Endothelial cell (in vitro differentiated cells): ENCODE measurements around the gene KCNJ14. TPM values are rescaled to one million over a fixed set of nuclear protein-coding genes. Genes with fewer than 3 reads are reported as not detected.

Experiments used
- DNase-seq: peaks from one replicate; pipeline ENCODE4 v3.0.0; 2021; ENCODE audit warnings: low spot score
- H3K27ac Mint-ChIP-seq: one replicate; pipeline ENCODE4 v1.8.0; 2021; ENCODE audit warnings: mixed read lengths, inconsistent platforms; ENCODE audit not compliant: unreplicated experiment
- H3K27me3 Mint-ChIP-seq: one replicate; pipeline ENCODE4 v1.8.0; 2021; ENCODE audit warnings: mild to moderate bottlenecking, moderate library complexity, mixed read lengths, inconsistent platforms; ENCODE audit not compliant: unreplicated experiment
- H3K36me3 Mint-ChIP-seq: one replicate; pipeline ENCODE4 v1.8.0; 2021; ENCODE audit warnings: mild to moderate bottlenecking, low read depth, mixed read lengths, inconsistent platforms; ENCODE audit not compliant: unreplicated experiment
- H3K4me1 Mint-ChIP-seq: one replicate; pipeline ENCODE4 v1.8.0; 2021; ENCODE audit warnings: mild to moderate bottlenecking, mixed read lengths, inconsistent platforms; ENCODE audit not compliant: unreplicated experiment
- H3K4me3 Mint-ChIP-seq: one replicate; pipeline ENCODE4 v1.8.0; 2021; ENCODE audit warnings: mild to moderate bottlenecking, mixed read lengths, inconsistent platforms; ENCODE audit not compliant: unreplicated experiment
- H3K9me3 Mint-ChIP-seq: one replicate; pipeline ENCODE4 v1.8.0; 2021; ENCODE audit warnings: mixed read lengths, inconsistent platforms; ENCODE audit not compliant: unreplicated experiment
- CTCF ChIP-seq: fragments of 200-600 bp; sonication (generic); IDR thresholded peaks from one replicate; pipeline ENCODE4 v1.5.0; 2021; ENCODE audit warnings: antibody characterized with exemption; ENCODE audit not compliant: unreplicated experiment
- total RNA-seq: library from RNA; stranded (reverse); fragmentation: NEBNext Ultra II Directional; extraction: Animal tissue kit (Norgen Biotek cat#: 25700); gene quantifications from one replicate; pipeline ENCODE4 v1.2.1, GENCODE V29; 2021; ENCODE audit not compliant: unreplicated experiment

Gene KCNJ14
- total RNA-seq, 1 donor from 2014 or later = 0.95 TPM

GRCh38 chr19:48469934-48470680 lies 14.7 kb downstream of the KCNJ14 start:
- TF ChIP-seq CTCF = no peak
- Mint-ChIP-seq H3K27me3 (peaks cover 39% of the 10 kb centered on the region), H3K27ac (peak overlapping the region; percentile 88), H3K4me1 (peaks cover 18% of the 10 kb centered on the region), H3K9me3 (no peaks in the 10 kb centered on the region), H3K36me3 (peaks cover 36% of the 10 kb centered on the region), H3K4me3 (peak overlapping the region; percentile 94)
- DNase-seq = no peak

GRCh38 chr19:48470856-48471255 lies 15.5 kb downstream of the KCNJ14 start:
- no peak for TF ChIP-seq CTCF
- Mint-ChIP-seq H3K27ac (peak overlapping the region; percentile 86), H3K4me3 (peak overlapping the region; percentile 94), H3K9me3 (no peaks in the 10 kb centered on the region), H3K27me3 (peaks cover 46% of the 10 kb centered on the region), H3K36me3 (peaks cover 44% of the 10 kb centered on the region), H3K4me1 (peaks cover 20% of the 10 kb centered on the region)
- DNase-seq = no peak

- no peak for TF ChIP-seq CTCF
- Mint-ChIP-seq H3K4me1 (peaks cover 20% of the 10 kb centered on the region), H3K4me3 (no peak overlapping the region), H3K9me3 (no peaks in the 10 kb centered on the region), H3K27me3 (peaks cover 51% of the 10 kb centered on the region), H3K36me3 (peaks cover 50% of the 10 kb centered on the region), H3K27ac (no peak overlapping the region)
- DNase-seq = no peak
Measured at GRCh38 chr19:48471836-48472235, 16.5 kb downstream of the KCNJ14 start.

GRCh38 chr19:48473161-48473966 lies 18.0 kb downstream of the KCNJ14 start:
- H3K36me3 Mint-ChIP-seq = peaks cover 52% of the 10 kb centered on the region
- TF ChIP-seq CTCF = no peak
- H3K9me3 Mint-ChIP-seq = no peaks in the 10 kb centered on the region
- peak overlapping the region; percentile 57 for H3K27ac Mint-ChIP-seq
- peaks cover 20% of the 10 kb centered on the region for H3K4me1 Mint-ChIP-seq
- peaks cover 50% of the 10 kb centered on the region for H3K27me3 Mint-ChIP-seq
- no peak for DNase-seq
- H3K4me3 Mint-ChIP-seq = peak overlapping the region; percentile 56
